GM19463 (cell line): ENCODE data around the gene KISS1R.

Experiments
- ATAC-seq: cut with Tn5 transposase; IDR thresholded peaks from one replicate; pipeline ENCODE4 v1.9.1; 2021; ENCODE audit warnings: mild to moderate bottlenecking, moderate library complexity; ENCODE audit not compliant: unreplicated experiment

Gene KISS1R

DNA sequence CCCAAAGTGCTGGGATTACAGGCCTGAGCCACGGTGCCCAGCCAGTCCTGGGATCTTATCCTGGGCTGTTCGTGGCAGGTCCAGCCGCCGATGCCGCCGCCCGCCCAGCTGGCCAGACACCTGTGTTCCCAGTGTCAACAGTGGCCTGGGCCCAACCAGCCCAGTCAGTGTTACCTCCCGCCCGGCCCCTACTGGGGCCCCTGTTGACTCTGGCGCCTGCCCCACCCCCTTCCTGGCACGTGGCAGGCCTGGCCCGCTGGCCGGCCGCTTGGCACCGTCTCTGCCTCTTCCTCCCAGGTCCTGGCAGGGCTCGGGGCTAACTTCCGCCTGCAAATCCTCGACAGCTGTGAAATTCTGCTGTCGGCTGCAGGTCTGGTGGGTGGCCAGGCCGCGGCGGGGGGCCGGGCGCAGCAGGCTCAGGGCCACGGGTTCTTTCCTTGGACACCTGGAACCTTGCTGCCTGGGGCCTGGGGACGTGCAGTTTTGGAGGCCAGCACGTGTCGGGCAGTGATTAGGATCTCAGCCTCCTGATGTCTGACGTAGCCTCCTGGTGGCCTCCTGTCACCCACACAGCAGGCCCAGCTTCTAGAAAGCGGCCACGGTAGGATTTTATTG is 17.8 kb downstream of the KISS1R start:
- ATAC-seq: no peak

DNA sequence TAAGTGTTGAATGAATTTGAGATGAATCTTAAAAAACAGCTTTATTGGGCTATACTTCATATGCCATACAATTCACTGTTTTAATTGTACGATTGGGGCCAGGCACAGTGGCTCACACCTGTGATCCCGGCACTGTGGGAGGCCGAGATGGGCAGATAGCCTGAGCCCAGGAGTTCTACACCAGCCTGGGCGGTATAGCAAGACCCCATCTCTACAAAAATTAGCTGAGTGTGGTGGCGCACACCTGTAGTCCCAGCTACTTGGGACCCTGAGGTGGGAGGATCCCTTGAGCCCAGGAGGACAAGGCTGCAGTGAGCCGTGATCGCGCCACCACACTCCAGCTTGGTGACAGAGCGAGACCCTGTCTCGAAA is 19.0 kb downstream of the KISS1R start:
- no peak for ATAC-seq

DNA sequence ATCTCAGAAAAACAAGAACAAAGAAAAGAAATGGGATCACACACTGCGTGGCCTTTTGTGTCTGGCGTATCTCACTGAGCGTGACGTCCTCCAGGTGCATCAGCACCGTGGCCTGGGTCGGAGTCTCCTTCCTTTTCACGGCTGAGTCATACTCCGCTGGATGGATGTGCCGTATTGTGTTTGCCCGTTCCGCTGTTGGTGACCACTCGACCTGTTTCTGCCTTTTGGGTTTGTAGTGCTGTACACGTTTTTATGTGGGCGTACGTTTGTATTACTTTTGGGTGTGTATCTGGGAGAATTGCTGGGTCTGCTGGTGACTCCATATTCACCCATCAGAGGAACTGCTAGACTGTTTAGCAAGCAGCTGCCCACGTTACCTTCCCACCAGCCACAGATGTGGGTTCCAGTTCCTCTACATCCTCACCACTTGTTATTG is 20.1 kb downstream of the KISS1R start:
- no peak for ATAC-seq

- ATAC-seq: no peak
These were observed 21.2 kb downstream of the KISS1R start for GRCh38 chr19:938233-938923.

- no peak for ATAC-seq
These were observed 22.3 kb downstream of the KISS1R start for GRCh38 chr19:939439-939838.

GRCh38 chr19:939922-940321 is 22.8 kb downstream of the KISS1R start:
- ATAC-seq: no peak

- peak; percentile 69 for ATAC-seq
These were observed 23.6 kb downstream of the KISS1R start for GRCh38 chr19:940591-941291.

GRCh38 chr19:941292-942132 is 24.4 kb downstream of the KISS1R start:
- ATAC-seq: no peak

DNA sequence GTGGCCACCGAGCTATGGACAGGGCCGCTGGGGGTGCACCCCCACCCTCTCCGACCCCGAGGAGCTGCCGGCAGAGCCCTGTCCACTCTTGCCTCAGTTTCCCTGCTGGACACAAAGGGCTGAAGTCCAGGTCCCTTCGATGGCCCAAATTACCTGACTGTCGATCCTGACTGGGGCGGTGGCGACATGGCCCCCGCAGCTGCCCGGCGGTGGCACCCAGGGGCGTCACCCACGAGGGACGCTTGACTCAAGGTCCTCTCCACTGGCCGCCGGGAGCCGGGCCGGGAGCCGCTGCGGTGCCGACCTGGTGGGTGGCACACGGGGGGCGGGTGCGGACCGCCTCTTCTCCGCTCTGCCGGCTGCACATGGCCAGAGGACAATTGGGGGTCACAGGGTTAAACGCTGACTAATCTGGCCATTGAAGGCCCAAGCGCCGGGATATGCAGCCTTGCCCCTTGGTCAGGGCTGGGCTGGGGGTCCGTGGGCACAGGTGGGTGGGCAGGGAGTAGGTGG is 25.1 kb downstream of the KISS1R start:
- no peak for ATAC-seq

GRCh38 chr19:943551-944170 is 26.5 kb downstream of the KISS1R start:
- ATAC-seq: no peak

- no peak for ATAC-seq
These were observed 27.0 kb downstream of the KISS1R start for GRCh38 chr19:944171-944567.

- no peak for ATAC-seq
These were observed 27.6 kb downstream of the KISS1R start for GRCh38 chr19:944663-945241.

DNA sequence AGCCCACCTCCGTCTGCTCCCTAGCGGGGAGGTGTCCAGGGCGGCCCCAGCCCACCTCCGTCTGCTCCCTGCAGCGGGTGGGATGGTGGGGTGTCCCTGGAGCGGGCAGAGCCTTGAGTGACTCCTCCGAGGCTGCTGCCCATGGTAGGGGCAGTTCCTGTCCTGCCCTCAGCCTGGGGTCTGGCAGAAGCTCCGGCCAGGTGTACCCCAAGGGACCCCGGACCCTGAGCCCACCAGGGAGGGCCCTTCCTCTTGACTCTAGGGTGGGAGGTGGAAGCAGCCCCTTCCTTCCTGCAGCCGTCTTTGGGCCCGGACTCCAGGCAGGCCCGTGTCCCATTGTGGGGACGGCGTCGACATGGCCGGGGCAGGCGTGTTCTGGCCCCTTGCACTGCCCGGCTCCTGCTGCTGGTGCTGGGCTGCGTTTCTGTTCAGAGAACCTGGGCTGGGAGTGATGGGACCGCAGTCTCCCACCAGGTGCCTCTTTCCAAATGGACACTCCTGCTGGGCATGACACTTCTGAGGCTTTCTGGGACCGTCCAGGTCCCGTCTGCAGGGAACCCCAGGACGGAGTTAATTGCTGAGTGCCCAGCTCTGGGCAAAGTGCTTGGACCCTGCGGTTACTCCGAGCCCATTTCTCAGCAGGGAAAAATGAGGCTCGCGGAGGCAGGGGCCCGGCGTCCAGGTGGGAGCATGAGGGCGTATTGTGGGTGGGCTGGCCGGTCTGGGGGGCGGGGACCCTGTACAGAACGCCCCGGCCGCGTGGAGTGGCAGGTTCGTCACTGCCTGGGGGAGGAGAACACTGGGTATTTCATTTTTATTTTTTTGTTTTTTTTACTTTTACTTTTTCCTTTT is 28.5 kb downstream of the KISS1R start:
- no peak for ATAC-seq

DNA sequence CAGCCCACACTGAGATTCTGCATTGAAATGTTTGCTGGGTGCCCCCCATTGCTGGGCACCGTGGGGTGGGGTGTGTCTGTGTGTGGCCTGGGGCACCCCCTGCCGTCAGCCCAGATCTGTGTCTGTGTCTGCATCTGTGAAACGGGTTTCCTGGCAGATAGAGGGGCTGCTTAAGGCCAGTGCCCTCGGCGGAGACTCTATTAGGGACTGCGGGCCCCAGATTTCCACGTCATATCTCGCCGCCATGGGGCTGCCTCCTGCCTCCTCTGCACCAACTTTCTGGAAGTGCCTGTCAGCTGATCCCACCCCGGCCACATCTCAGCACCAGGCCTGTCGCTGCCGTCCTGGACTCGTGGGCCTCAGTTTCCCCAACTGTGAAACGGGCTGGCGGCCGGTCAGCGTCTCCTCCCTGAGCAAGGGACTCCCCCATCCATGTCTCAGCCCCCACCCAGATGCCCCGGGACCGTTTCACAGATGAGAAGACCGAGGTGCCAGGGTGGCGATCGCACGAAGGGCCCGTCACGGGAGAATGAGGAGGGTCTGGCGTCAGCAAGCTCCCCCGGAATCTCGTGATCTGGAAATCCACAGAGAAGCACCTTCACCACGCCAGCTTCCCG is 30.1 kb downstream of the KISS1R start:
- ATAC-seq: no peak

DNA sequence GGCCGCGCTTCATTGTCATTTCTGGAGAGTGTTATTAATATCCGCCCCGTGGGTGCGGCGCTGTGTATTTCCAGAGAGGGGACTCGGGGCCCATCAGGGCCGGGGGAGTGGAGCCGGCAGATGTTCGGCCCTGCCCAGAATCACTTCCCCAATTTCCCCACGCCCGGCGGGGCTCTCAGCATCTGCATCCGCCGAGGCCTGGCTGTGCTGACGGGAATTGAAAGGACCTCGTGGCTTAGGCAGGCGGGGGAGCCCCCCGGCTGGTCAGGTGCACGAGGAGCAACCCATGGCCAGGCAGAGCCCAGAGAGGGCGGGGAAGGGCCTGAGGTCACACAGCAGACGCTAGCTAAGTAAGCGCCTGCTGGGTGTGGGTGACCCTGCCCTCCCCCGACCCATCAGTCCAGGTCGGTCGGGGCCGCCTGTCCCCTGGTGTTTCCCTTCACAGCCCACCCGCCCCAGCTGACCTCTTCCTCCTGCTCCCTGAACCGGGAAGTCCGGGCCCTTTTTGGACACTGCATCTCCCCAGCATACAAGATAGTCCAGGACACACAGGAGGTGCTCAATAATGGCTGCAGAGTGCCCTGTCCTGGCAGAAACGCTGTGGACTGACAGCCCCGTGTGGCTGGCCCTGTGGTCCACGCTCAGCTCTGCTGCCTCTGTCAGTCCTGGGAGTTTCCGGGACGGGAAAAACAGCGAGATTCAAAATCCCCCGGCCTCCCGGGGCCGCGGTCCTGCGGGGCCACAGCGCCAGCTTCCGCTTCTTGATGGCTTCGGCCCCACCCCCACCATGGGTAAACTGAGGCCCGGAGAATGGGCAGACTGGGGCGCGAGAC is 30.8 kb downstream of the KISS1R start:
- ATAC-seq: peak; percentile 69

- no peak for ATAC-seq
These were observed 31.8 kb downstream of the KISS1R start for GRCh38 chr19:948842-949496.

GRCh38 chr19:950352-951066 is 33.4 kb downstream of the KISS1R start:
- ATAC-seq: no peak
